D721Med (cell line): Measurements from ENCODE around the gene FYN.

Source experiments
- DNase-seq: peaks from one replicate; pipeline ENCODE4 v3.0.0; 2011; ENCODE audit warnings: low spot score; ENCODE audit not compliant: insufficient read length
- FAIRE-seq: peaks from 2 replicates; lab custom pipeline; 2011; peaks lifted over from hg19 to GRCh38; lab: Jason Lieb, UNC
- TF ChIP-seq, protein P1 (sequence below): IDR thresholded peaks from 2 replicates; pipeline ENCODE4 v1.5.1; 2012; ENCODE audit warnings: mild to moderate bottlenecking, control low read depth; ENCODE audit not compliant: insufficient read depth; ENCODE audit errors: missing control alignments

FYN gene

DNA sequence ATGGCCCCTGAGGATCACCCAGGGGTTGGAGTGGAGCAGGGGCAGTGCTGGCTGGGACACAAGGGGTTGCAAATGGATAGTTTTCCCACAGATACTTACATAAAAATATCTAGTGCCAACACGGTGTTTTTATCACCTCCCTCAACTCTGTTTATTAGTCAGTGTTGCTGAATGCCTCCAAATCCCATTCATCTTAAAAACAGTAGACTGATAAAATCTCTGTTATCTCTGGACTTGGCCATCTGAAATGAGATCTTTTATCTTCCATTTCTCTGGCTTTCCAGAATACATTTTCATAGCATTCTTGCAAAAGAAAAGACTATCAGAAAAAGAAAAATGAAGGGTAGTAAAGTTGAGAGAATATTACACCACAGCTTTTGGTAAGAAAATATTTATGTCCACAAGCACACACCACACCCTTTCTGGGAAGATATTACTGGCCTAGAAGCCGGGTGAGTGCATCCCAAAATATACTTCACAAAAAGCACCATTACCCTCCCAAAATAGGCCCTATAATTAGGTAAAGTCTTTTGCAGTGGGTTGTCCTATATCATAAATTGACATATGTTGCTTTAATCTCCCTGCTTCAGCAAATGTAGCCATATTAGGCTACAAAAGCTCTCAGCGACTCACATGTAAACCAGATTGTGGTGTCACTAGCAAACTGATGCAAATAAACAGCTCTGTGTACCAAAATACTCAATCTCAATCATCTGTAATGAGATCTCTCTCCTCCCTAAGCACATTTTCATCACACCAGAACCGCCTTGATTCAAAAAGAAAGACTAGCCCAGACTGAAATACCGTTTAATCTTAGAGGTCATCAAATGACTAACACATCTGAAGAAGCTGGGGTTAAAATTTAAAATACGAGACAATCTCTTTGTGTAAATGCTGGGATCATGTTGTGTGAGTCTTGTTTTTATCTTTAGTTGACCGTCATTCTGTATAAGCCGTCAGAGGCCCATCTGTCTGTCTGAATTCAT is 96.7 kb downstream of the FYN start:
- TF ChIP-seq, protein P1, sequence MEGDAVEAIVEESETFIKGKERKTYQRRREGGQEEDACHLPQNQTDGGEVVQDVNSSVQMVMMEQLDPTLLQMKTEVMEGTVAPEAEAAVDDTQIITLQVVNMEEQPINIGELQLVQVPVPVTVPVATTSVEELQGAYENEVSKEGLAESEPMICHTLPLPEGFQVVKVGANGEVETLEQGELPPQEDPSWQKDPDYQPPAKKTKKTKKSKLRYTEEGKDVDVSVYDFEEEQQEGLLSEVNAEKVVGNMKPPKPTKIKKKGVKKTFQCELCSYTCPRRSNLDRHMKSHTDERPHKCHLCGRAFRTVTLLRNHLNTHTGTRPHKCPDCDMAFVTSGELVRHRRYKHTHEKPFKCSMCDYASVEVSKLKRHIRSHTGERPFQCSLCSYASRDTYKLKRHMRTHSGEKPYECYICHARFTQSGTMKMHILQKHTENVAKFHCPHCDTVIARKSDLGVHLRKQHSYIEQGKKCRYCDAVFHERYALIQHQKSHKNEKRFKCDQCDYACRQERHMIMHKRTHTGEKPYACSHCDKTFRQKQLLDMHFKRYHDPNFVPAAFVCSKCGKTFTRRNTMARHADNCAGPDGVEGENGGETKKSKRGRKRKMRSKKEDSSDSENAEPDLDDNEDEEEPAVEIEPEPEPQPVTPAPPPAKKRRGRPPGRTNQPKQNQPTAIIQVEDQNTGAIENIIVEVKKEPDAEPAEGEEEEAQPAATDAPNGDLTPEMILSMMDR, result no peak
- DNase-seq, result no peak
- peak; percentile 35 for FAIRE-seq

DNA sequence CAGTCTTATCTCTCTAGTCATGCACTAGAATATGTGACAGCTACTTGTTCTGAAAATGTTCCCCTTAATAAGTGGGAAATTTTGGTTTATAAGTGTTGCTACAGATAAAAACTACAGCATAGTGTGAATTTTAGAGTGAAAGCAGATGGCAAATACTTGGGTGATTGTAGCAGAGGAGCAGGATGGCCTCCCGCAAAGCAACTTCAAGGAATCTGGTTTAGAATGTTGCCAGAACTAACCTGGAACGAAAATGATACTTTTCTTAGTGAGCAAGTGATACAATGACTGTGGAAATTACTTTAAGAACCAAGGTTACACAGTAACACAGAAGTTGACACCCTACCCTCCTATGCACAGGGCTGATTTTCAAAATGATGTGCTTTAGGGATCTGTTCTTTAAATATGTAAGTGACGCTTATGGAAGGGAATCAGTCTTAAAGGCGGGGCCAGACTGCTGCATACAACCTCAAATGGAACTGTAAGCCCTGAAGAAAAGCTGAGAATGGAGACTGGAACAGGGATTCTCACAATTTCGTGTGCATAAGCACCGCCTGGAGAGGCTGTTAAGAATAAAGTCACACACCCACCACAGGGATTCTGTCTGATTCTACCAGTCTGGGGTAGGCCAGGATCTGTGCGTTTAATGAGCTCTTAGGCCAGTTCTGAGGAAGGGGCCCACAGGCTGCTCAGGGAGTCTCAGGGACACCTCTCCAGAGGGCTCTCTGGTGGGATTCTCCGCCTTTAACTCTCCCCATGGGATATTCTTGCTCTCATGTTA is 97.9 kb downstream of the FYN start:
- DNase-seq (no peak), FAIRE-seq (no peak)

DNA sequence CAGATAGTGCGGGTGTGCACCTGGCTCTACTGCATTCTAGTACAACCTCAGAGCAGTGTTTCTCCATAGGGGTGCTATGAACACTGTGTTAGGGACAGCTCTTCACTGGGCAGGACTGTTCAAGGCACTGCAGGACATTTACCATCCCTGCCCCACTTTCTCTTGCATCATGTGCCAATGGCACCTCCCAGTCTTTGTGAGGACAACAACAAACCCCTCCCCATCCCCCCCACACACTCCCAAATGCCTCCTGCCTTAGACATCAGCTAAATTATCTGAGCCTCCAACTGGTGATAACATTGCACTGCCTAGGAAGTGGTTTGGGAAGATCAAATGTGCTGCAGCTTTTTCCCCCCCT is 98.9 kb downstream of the FYN start:
- TF ChIP-seq, protein P1, result no peak
- DNase-seq (no peak), FAIRE-seq (no peak)

More for the DNA sequence above, 97.9 kb downstream of the FYN start:
- TF ChIP-seq, protein P1, result no peak

DNA sequence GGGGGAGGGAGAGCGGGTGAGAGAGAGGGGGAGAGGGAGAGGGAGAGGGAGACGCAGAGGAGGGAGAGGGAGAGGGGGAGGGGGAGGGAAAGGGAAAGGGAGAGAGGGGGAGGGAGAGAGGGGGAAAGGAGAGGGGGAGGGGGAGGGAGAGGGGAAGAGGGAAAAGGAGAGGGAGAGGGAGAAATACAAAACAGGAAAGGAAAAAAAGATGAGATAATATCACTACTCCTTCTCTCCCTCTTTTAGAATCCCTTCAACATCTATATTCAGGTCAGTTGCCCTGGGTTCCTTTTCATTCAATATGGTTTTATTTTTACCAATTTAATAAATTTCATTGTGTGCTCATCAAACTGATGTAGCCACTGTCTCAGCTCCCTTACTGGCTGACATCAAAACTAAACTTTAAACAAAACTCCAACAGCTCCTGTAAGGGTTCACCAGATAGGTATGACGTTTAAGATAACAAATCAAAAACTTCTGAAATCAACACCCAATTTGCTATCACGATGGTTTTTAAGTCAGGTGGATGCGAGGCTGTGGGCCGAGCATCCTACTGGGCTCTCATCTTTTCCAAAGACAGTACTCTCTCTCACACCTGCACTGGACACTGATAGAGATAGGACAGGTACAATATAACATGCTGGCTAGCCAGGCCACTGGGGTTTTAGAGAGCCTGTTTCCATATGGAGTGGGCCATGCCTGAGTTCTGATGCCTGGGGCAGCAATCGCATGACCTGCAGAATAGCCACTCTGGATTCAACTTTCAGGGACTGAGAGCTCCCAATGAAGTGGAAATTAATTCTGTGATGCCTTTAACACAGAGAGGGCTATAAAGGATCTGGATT is 99.5 kb downstream of the FYN start:
- DNase-seq (no peak), FAIRE-seq (no peak)
- TF ChIP-seq, protein P1, result no peak

DNA sequence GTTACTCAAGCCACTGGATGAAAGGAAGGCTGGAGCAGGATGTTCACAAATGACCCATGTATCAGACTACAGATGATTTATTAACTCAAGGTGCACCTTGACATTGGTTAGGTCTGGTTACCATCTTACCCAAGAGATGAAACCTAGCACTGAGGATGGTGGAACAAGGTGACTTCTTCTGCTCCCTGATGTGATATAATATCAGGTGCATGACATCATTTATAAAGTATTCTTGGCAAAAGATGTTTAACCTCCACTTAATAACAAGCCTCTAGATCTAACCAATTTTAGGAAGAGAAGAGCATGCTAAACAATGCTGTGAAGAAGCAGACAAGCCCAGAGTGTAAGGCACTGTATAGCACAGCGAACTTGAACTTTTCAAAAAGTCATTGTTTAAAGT is 100.9 kb downstream of the FYN start:
- FAIRE-seq (no peak), DNase-seq (no peak)
- TF ChIP-seq, protein P1, result no peak

DNA sequence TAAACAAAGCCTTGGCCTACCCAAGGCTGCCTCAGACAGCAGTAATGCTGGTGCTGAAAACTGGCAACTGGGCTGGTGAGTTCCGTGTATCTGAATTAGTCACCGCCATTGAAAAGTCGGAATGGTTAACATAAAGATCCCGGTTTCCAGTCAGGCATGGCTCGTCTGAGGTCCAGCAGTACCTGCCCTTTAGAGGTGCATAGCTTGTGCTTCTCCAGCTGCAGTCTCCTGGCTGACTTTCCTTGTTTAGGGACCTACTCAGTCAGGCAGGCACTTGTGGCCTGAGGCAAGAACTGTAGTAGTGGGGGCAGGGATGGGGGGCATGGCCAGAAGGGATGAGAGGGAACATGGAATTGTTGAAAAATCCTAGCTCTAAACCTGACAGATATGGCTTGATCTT is 101.6 kb downstream of the FYN start:
- FAIRE-seq, result no peak
- TF ChIP-seq, protein P1, result no peak
- no peak for DNase-seq
